ENCODE data around the gene PPP1R3F.

GRCh38 chrX:49227726-49228125 lies 41.9 kb upstream of the PPP1R3F start:
- TF ChIP-seq CTCF (IDR thresholded peaks at IDR 0.05) (no peak), POLR2AphosphoS5 (IDR thresholded peaks at IDR 0.05) (no peak)

Measured in prostate gland (tissue), 2 donors.